Neural cell (in vitro differentiated cells): ENCODE results near the gene VIP.

ENCODE experiments used
- CTCF ChIP-seq: fragments of 450-650 bp; IDR thresholded peaks from 2 replicates; pipeline ENCODE4 v1.5.1; 2014; ENCODE audit warnings: antibody characterized with exemption, mild to moderate bottlenecking, moderate library complexity; ENCODE audit not compliant: poor library complexity, severe bottlenecking
- EZH2 ChIP-seq: fragments of 200-600, 300-800 bp; shearing (Covaris generic), sonication (generic); IDR thresholded peaks from 2 replicates; pipeline ENCODE4 v1.6.1; 2014; ENCODE audit warnings: antibody characterized with exemption, low read length, borderline replicate concordance, mild to moderate bottlenecking; ENCODE audit not compliant: insufficient read depth, poor library complexity, severe bottlenecking
- POLR2AphosphoS5 ChIP-seq: IDR thresholded peaks from 2 replicates; pipeline ENCODE4 v1.6.1; 2012
- TAF1 ChIP-seq: IDR thresholded peaks from 2 replicates; pipeline ENCODE4 v1.6.1; 2012; ENCODE audit warnings: low read depth

- TF ChIP-seq CTCF (no peak), POLR2AphosphoS5 (no peak), TAF1 (no peak), EZH2 (no peak)
Measured at GRCh38 chr6:152771061-152771687, 20.6 kb downstream of the VIP start.
